Small intestine (tissue), 7 donors: Measurements from ENCODE around the gene ZNF556. TPM values are rescaled to one million over a fixed set of nuclear protein-coding genes. Genes with fewer than 3 reads are reported as not detected.

ENCODE experiments used
- DNase-seq, 2 donors: peaks; one replicate each; pipeline versions ENCODE4 v3.0.0 to v3.0.0-alpha.2; 2013
- FAIRE-seq: peaks from 2 replicates; lab custom pipeline; 2012; peaks lifted over from hg19 to GRCh38; lab: Jason Lieb, UNC
- H3K27ac ChIP-seq, 3 donors: one replicate each; pipeline ENCODE4 v1.5.1; 2013; ENCODE audit warnings: low read length in 2 of 3, mild to moderate bottlenecking in 2 of 3, control low read depth in 1 of 3, inconsistent platforms in 1 of 3, low read depth in 1 of 3, moderate library complexity in 1 of 3
- H3K27me3 ChIP-seq, 3 donors: one replicate each; pipeline ENCODE4 v1.6.1; 2013; ENCODE audit warnings: low read length in 3 of 3, inconsistent platforms in 1 of 3; ENCODE audit not compliant: control insufficient read depth in 3 of 3, insufficient read depth in 3 of 3
- H3K36me3 ChIP-seq, 3 donors: one replicate each; pipeline ENCODE4 v1.6.1; 2013; ENCODE audit warnings: low read length in 3 of 3, inconsistent platforms in 1 of 3, low read depth in 1 of 3, mild to moderate bottlenecking in 1 of 3, moderate library complexity in 1 of 3; ENCODE audit not compliant: control insufficient read depth in 3 of 3, insufficient read depth in 2 of 3
- H3K4me1 ChIP-seq, 3 donors: one replicate each; pipeline ENCODE4 v1.6.1; 2013; ENCODE audit warnings: low read length in 2 of 3, inconsistent platforms in 1 of 3, low read depth in 1 of 3, mild to moderate bottlenecking in 1 of 3, moderate library complexity in 1 of 3; ENCODE audit not compliant: control insufficient read depth in 3 of 3, insufficient read depth in 2 of 3
- H3K4me3 ChIP-seq, 3 donors: one replicate each; pipeline ENCODE4 v1.5.1; 2013; ENCODE audit warnings: low read length in 3 of 3, control low read depth in 1 of 3, inconsistent platforms in 1 of 3, low read depth in 1 of 3, mild to moderate bottlenecking in 1 of 3, moderate library complexity in 1 of 3
- H3K9me3 ChIP-seq, 2 donors: one replicate each; pipeline ENCODE4 v1.6.1; 2013; ENCODE audit warnings: low read depth in 1 of 2, low read length in 1 of 2; ENCODE audit not compliant: control insufficient read depth in 2 of 2, insufficient read depth in 1 of 2
- WGBS, 3 donors: extraction: QIAGEN DNeasy Blood & Tissue Kit; methylation state at CpG; one replicate each; pipeline ENCODE4 v1.1.7; 2013; 5-methylcytosine and 5-hydroxymethylcytosine counted together
- polyA plus RNA-seq, 4 donors: library from polyadenylated mRNA; stranded (reverse) in 3 of 4; unstranded in 1 of 4; fragments of 200-250 nt in 3 of 4; fragments of 120-200 nt in 1 of 4; gene quantifications; one replicate each; pipeline versions ENCODE4 v1.2.1 to v1.2.3, GENCODE V29; 2013
- donor health status: healthy with polysubstance abuse.
- donor health status: control.
- donor health status: control.
- donor health status: Bipolar disorder and iron deficiency.
- donor health status: healthy.

ZNF556 gene
- polyA plus RNA-seq, 4 donors: 0.03 to 0.22 TPM; not detected in 2

- Histone ChIP-seq H3K36me3 (peaks cover 0 to 48% (median 8%) of the 10 kb centered on the region in 3 donors), H3K27ac (no peak overlapping the region), H3K4me1 (no peaks in the 10 kb centered on the region), H3K27me3 (no peaks in the 10 kb centered on the region), H3K4me3 (no peak overlapping the region), H3K9me3 (peaks cover 2 to 56% of the 10 kb centered on the region in 2 donors)
- no peak for FAIRE-seq
- no peak for DNase-seq
- 87 to 95% (median 90%) methylated on average over 13 of the region's 13 CpGs for WGBS, 3 donors
Measured at GRCh38 chr19:2827840-2828489, 39.2 kb upstream of the ZNF556 start.

- 97 to 98% (median 97%) methylated on average over 19 of the region's 19 CpGs for WGBS, 3 donors
- H3K4me3 ChIP-seq: no peak overlapping the region
- peaks cover 0 to 2% (median 0%) of the 10 kb centered on the region in 3 donors for H3K27me3 ChIP-seq
- H3K9me3 ChIP-seq: peaks cover 5 to 88% of the 10 kb centered on the region in 2 donors
- peaks cover 4 to 49% (median 19%) of the 10 kb centered on the region in 3 donors for H3K36me3 ChIP-seq
- no peak overlapping the region for H3K27ac ChIP-seq
- no peak for FAIRE-seq
- H3K4me1 ChIP-seq: no peaks in the 10 kb centered on the region
- no peak for DNase-seq
Measured at GRCh38 chr19:2834294-2834871, 32.8 kb upstream of the ZNF556 start.

DNA sequence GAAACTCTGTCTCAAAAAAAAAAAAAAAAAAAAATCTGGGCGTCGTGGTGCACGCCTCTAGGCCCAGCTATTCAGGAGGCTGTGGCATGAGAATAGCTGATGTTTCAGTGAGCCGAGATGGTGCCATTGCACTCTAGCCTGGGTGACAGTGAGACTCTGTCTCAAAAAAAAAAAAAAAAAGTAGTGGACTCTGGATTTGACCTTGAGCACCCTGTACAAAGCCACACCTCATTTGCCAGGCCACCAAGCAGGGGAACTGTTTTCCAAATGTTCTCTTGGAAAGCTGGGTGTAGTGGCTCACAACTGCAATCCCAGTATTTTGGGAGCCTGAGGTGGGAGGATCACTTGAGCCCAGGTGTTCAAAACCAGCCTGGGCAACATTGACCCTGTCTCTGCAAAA, 29.7 kb upstream of the ZNF556 start:
- Histone ChIP-seq H3K27ac (no peak overlapping the region), H3K9me3 (peaks cover 4 to 69% of the 10 kb centered on the region in 2 donors), H3K27me3 (peaks cover 0 to 2% (median 0%) of the 10 kb centered on the region in 3 donors), H3K36me3 (peaks cover 4 to 40% (median 19%) of the 10 kb centered on the region in 3 donors), H3K4me3 (no peak overlapping the region), H3K4me1 (peaks cover 0 to 4% (median 2%) of the 10 kb centered on the region in 3 donors)
- 84 to 100% (median 97%) methylated on average over 2 to 4 of the region's 4 CpGs for WGBS, 3 donors
- DNase-seq: no peak
- no peak for FAIRE-seq

DNA sequence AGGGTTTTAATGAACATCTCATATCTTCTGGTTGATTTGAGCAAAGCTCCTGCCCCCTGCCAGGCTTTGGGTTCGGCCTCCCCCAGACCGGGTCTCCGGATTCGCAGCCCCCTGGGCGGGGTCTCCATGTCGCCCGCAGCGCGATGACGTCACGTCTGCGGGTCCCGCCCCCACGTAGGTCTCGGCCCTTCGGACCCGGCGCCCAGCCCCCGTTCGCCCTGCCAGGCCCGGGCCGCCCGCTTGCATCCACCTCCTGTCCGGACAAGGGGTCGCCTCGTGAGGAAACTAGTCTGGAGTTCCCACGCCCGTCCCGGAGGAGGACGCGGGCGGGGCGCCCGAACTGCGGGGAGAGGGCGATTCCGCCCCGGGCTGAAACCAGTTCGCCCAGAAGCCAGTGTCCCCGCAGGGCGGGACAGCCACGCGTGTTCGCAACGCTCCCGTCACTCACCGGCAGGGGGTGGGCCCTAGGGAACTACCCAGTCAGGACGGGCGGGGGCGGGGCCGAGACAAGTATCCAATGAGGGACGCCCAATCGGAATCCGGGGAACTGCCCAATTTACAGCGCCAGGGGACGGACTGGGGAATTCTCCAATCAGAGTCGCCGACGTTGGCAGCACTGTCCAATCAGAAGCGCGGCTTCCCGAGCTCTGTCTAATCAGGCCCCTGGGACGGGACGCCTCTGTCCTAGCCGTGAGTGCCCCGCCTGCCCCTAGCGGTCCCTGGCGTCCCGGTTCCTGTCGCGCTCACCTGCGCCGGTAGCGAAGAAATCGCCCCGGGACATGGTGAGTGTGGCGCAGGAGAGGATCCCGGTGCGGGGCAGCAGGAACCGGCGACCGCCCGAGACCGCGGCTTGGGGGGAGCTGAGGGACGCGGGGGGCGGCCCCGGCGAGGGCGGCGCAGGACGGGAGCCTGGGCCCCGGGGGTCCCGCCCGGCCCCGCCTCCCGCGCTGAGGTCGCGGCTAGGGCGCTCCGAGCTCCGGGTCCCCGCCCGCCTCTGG, 26.0 kb upstream of the ZNF556 start, which contains the start of gene ZNF555:
Gene ZNF555, plus strand, starts transcription at position 682 of the 998 bp plus-strand sequence. Its CDS starts 98 bp downstream, at position 780.
- DNase-seq: peak; percentile 99 to 100
- Histone ChIP-seq H3K27me3 (no peaks in the 10 kb centered on the region), H3K9me3 (peaks cover 0 to 36% of the 10 kb centered on the region in 2 donors), H3K36me3 (peaks cover 0 to 13% (median 0%) of the 10 kb centered on the region in 3 donors), H3K27ac (peak within 1 kb of the TSS; percentile 69 to 94 (median 87)), H3K4me1 (peaks cover 0 to 5% (median 4%) of the 10 kb centered on the region in 3 donors), H3K4me3 (peak within 1 kb of the TSS; percentile 66 to 68 (median 66))
- WGBS, 3 donors: 0 to 1% (median 0%) methylated on average over 79 to 106 of the region's 106 CpGs
- FAIRE-seq: peak; percentile 59

DNA sequence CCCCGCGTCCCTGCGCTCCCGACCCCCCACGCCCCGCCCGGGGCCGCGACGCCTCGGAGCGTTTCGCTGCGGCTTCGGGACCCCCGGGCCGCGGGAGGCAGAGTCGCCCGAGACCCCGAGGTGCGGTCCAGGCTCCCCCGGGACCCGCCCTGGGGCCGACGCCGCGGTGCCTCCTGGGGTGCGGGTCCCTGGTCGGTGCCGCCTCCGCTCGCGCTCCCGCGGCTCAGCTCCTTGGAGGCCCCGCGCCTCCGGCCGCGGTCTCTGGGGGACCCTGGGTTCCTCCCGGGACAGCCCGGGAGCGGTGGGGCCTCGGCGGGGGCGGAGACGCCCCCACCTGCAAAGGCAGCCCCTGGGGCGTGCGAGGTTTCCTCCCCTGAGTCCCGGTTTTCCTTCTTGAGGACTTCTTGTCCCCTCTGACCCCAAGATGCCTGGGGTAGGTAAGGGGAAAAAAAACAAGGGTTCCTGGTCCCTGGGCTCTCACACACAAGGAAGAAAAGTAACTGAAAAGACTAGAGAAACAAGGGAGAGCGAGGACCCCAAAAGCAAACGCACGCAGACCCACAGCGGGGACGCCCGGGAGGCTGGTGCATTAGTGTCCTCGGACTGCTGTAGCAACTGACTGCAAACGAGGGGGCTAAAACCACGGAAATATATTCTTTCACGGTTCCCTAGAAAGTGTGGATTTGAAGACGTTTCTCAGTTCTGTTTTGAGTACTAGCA, 25.1 kb upstream of the ZNF556 start:
- H3K27ac ChIP-seq: peak overlapping the region in 1 of 3 donors; percentile 87
- FAIRE-seq (no peak), DNase-seq (peak in 1 of 2 donors; percentile 62)
- H3K4me3 ChIP-seq: peak overlapping the region; percentile 66 to 68 (median 66)
- no peaks in the 10 kb centered on the region for H3K27me3 ChIP-seq
- peaks cover 0 to 5% (median 4%) of the 10 kb centered on the region in 3 donors for H3K4me1 ChIP-seq
- peaks cover 0 to 16% (median 0%) of the 10 kb centered on the region in 3 donors for H3K36me3 ChIP-seq
- H3K9me3 ChIP-seq: peaks cover 0 to 33% of the 10 kb centered on the region in 2 donors
- WGBS, 3 donors: 2 to 8% (median 4%) methylated on average over 35 to 62 of the region's 62 CpGs

GRCh38 chr19:2845107-2845506, 22.0 kb upstream of the ZNF556 start:
- H3K36me3 ChIP-seq: peaks cover 0 to 10% (median 0%) of the 10 kb centered on the region in 3 donors
- no peak for FAIRE-seq
- H3K27me3 ChIP-seq: no peaks in the 10 kb centered on the region
- no peak overlapping the region for H3K4me3 ChIP-seq
- H3K4me1 ChIP-seq: peaks cover 0 to 5% (median 4%) of the 10 kb centered on the region in 3 donors
- peaks cover 0 to 29% of the 10 kb centered on the region in 2 donors for H3K9me3 ChIP-seq
- H3K27ac ChIP-seq: no peak overlapping the region
- 91 to 96% (median 96%) methylated on average over 2 of the region's 2 CpGs for WGBS, 3 donors
- no peak for DNase-seq

DNA sequence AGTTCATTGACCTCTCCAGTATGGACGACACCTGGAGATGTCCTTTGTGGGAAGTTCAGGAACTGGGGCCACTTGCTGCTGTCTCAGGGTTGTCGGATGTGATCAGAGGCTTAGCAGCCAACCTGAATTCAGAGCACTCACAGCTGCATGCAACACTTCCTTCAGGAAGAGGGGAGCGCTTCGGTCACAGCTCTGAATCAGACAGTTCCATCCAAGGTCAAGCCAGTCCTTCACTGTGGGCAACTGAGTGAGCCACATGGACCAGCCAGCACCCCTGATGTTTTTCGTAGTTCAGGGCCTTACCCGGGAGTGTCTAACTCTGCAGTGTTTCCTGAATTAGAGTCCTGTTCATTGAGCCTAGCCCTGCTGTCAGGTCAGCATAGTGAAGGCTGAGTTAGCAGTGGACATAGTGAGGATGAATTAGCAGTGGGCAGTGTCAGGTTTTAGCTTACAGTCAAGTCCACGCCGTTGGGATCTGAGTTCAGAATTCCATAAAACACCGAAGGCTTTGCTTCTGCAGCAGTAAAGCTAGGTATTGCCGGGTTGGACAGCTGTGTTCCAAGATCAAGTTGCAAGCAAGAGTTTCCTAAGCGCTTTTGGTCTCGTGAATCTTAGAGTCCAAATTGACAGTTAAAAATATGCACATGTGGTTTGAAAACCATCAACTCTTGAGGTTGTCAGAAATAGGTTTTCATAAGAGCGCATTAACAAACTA, 20.8 kb upstream of the ZNF556 start:
- WGBS, 3 donors: 92 to 93% (median 93%) methylated on average over 13 of the region's 13 CpGs
- FAIRE-seq (no peak), DNase-seq (no peak)
- peaks cover 0 to 35% of the 10 kb centered on the region in 2 donors for H3K9me3 ChIP-seq
- peaks cover 0 to 5% (median 4%) of the 10 kb centered on the region in 3 donors for H3K4me1 ChIP-seq
- H3K27ac ChIP-seq: no peak overlapping the region
- no peak overlapping the region for H3K4me3 ChIP-seq
- no peaks in the 10 kb centered on the region for H3K27me3 ChIP-seq
- H3K36me3 ChIP-seq: peaks cover 0 to 16% (median 4%) of the 10 kb centered on the region in 3 donors
